GM23338 (cell line): ENCODE measurements around the gene C12orf43. TPM values are rescaled to one million over a fixed set of nuclear protein-coding genes. Genes with fewer than 3 reads are reported as not detected.

Source experiments
- ATAC-seq: fragments of 200-7000 bp; cut with Tn5 transposase; 3 replicates; pipeline ENCODE4 v1.9.1; 2020
- DNase-seq: peaks from one replicate; pipeline ENCODE4 v3.0.0-alpha.2; 2015; ENCODE audit warnings: low spot score
- H2AFZ ChIP-seq: fragments of 200-600 bp; sonication (generic); 2 replicates; pipeline ENCODE4 v1.8.0; 2016; ENCODE audit warnings: antibody characterized with exemption, mild to moderate bottlenecking, moderate library complexity
- H3F3A ChIP-seq: fragments of 200-600 bp; sonication (generic); replicated peaks from 2 replicates; pipeline ENCODE4 v1.8.0; 2017; ENCODE audit warnings: antibody characterized with exemption, mixed run types, low read depth
- H3K27ac ChIP-seq: fragments of 200-600 bp; sonication (generic); 2 replicates; pipeline ENCODE4 v1.6.1; 2016; ENCODE audit warnings: low read depth
- H3K27me3 ChIP-seq: fragments of 200-600 bp; sonication (generic); 2 replicates; pipeline ENCODE4 v1.8.0; 2016; ENCODE audit warnings: mild to moderate bottlenecking, mixed run types, moderate library complexity; ENCODE audit not compliant: insufficient read depth
- H3K36me3 ChIP-seq: fragments of 200-600 bp; sonication (generic); 2 replicates; pipeline ENCODE4 v1.8.0; 2016; ENCODE audit warnings: mild to moderate bottlenecking; ENCODE audit not compliant: insufficient read depth
- H3K4me1 ChIP-seq: fragments of 200-600 bp; sonication (generic); 2 replicates; pipeline ENCODE4 v1.8.0; 2016; ENCODE audit warnings: mild to moderate bottlenecking, moderate library complexity; ENCODE audit not compliant: insufficient read depth
- H3K4me2 ChIP-seq: fragments of 200-600 bp; sonication (generic); 2 replicates; pipeline ENCODE4 v1.7.1; 2017; ENCODE audit warnings: mixed run types
- H3K4me3 ChIP-seq: fragments of 200-600 bp; sonication (generic); 2 replicates; pipeline ENCODE4 v1.6.1; 2016; ENCODE audit warnings: mixed run types
- H3K79me2 ChIP-seq: fragments of 200-600 bp; sonication (generic); replicated peaks from 2 replicates; pipeline ENCODE4 v1.8.0; 2017; ENCODE audit warnings: mild to moderate bottlenecking; ENCODE audit not compliant: insufficient read depth
- H3K9me2 ChIP-seq: fragments of 200-600 bp; sonication (generic); 2 replicates; pipeline ENCODE4 v1.8.0; 2017; ENCODE audit not compliant: insufficient read depth
- H4K20me1 ChIP-seq: fragments of 200-600 bp; sonication (generic); replicated peaks from 2 replicates; pipeline ENCODE4 v1.8.0; 2017; ENCODE audit warnings: mild to moderate bottlenecking; ENCODE audit not compliant: insufficient read depth
- H3K27ac Mint-ChIP-seq: 2 replicates; pipeline ENCODE4 v1.8.0; 2020; ENCODE audit warnings: inconsistent platforms, mild to moderate bottlenecking, moderate library complexity, mixed read lengths
- H3K27me3 Mint-ChIP-seq: 3 replicates; pipeline ENCODE4 v1.8.0; 2022; ENCODE audit warnings: low read depth, mild to moderate bottlenecking, moderate library complexity, mixed read lengths, inconsistent platforms; ENCODE audit not compliant: insufficient read depth, poor library complexity
- H3K36me3 Mint-ChIP-seq: 3 replicates; pipeline ENCODE4 v1.8.0; 2021; ENCODE audit warnings: low read depth, mild to moderate bottlenecking, inconsistent platforms, moderate library complexity, mixed read lengths
- H3K4me1 Mint-ChIP-seq: 3 replicates; pipeline ENCODE4 v1.8.0; 2020; ENCODE audit warnings: mild to moderate bottlenecking, inconsistent platforms, mixed read lengths
- H3K4me3 Mint-ChIP-seq: 3 replicates; pipeline ENCODE4 v1.8.0; 2021; ENCODE audit warnings: moderate library complexity, mild to moderate bottlenecking, inconsistent platforms, mixed read lengths
- H3K9me3 Mint-ChIP-seq: 3 replicates; pipeline ENCODE4 v1.8.0; 2020; ENCODE audit warnings: moderate library complexity, mild to moderate bottlenecking, inconsistent platforms, mixed read lengths
- CREB1 ChIP-seq: fragments of 250-450 bp; sonication (Bioruptor Pico); IDR thresholded peaks from 2 replicates; pipeline ENCODE4 v1.5.0; 2020; ENCODE audit warnings: low read depth, mild to moderate bottlenecking, moderate library complexity
- EZH2 ChIP-seq: fragments of 200-600 bp; sonication (generic); IDR thresholded peaks from one replicate; pipeline ENCODE4 v1.8.0; 2017; ENCODE audit warnings: antibody characterized with exemption, mild to moderate bottlenecking, low read depth; ENCODE audit not compliant: unreplicated experiment
- EZH2phosphoT487 ChIP-seq: fragments of 200-600 bp; sonication (generic); IDR thresholded peaks from one replicate; pipeline ENCODE4 v1.8.1; 2018; ENCODE audit warnings: antibody characterized with exemption; ENCODE audit not compliant: unreplicated experiment
- polyA plus RNA-seq: library from polyadenylated mRNA; unstranded; fragments of >200 nt; fragmentation: Nextera tagmentation; extraction: Ambion mirVana; gene quantifications from 2 replicates; pipeline ENCODE4 v1.2.1, GENCODE V29; 2016
- total RNA-seq: library from RNA; depleted of rRNA; stranded (reverse); fragments of >200 nt; shearing (Covaris generic); gene quantifications from 2 replicates; pipeline ENCODE4 v1.2.3, GENCODE V29; 2014
- TF ChIP-seq, protein P1 (sequence below): IDR thresholded peaks from one replicate; pipeline ENCODE4 v1.6.1; 2018; ENCODE audit warnings: antibody characterized with exemption; ENCODE audit not compliant: unreplicated experiment
- TF ChIP-seq, protein P2 (sequence below), 2 experiments: fragments of 200-600 bp in 1 of 2; sonication (generic) in 1 of 2; conservative IDR thresholded peaks; 2 replicates each; pipeline versions ENCODE4 v1.5.1 to v1.6.1; 2016 to 2017; ENCODE audit warnings: antibody characterized with exemption in 2 of 2, low read depth in 2 of 2, mild to moderate bottlenecking in 2 of 2, moderate library complexity in 1 of 2

Gene C12orf43
- total and polyA plus RNA-seq, 2 experiments from 2014 or later: 15.2 to 20.7 TPM

DNA sequence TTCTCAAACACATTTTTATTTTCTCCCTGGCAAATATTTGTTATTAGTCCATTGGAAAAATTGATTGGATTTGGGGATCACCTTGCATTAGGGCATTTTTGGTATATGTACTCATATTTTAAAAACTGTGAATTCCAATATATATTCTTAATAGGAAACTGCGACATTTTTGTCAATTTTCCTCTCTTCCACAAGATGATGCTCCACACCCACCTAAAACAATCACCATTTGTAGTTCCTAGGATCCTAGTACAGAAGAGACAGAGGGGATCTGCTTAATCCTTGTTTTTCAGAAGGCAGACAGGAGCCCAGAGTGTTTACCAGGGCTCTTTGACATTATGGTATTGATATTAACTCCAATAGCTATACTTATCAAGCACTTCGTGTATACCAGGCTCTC, 45.5 kb upstream of the C12orf43 start:
- H3K4me1 Mint-ChIP-seq: peaks cover 6% of the 10 kb centered on the region

DNA sequence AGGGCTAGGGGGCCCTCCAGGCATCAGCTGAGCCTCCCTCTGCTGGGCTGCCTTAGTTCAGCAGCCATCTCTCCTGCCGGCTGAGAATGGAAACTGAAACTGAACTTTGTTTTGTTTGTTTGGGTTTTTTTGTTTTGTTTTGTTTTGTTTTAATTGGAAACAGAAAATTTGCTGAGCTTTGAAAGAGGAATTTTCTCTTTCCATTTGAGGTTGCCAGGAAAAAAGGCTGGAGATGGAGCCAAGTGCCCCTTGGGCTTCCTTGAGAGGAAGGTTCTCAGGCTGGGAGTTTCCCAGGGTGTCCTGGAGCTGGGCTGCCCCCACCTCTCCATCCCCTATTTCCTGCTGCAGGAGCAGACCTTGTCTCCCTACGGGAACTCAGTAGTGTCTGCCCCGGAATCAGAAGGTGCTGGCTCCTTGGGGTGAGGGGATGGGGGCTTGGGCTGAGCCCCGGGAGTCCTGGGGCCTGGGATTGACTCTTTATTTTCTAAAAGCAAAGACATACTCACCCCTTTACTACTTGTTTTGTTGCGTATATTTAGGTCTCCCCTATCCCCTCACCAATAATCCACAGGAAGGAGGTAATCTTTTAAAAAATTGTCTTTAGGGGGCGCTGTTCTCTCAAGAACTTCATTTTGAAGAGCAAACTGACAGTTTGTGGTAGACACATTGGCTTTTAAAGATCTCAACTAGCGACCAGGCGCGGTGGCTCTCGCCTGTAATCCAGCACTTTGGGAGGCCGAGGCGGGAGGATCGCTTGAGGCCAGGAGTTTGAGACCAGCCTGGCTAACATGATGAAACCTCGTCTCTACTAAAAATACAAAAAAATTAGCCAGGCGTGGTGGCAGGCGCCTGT, 44.1 kb upstream of the C12orf43 start:
- H3K4me2 ChIP-seq: peak overlapping the region; percentile 66
- no peaks in the 10 kb centered on the region for H4K20me1 ChIP-seq
- Mint-ChIP-seq H3K27ac (peak overlapping the region; percentile 83; the same call in 1 of the 2 replicates), H3K36me3 (no peaks in the 10 kb centered on the region), H3K4me3 (peak overlapping the region; percentile 58), H3K9me3 (no peaks in the 10 kb centered on the region), H3K4me1 (peaks cover 6% of the 10 kb centered on the region), H3K27me3 (peaks cover 6% of the 10 kb centered on the region)
- no peaks in the 10 kb centered on the region for H3K9me2 ChIP-seq
- no peaks in the 10 kb centered on the region for H3K36me3 ChIP-seq
- peak; percentile 94 for ATAC-seq
- H3F3A ChIP-seq: no peaks in the 10 kb centered on the region
- TF ChIP-seq CREB1 (CRISPR knock-in tag) (no peak), EZH2 (no peak), EZH2phosphoT487 (no peak)
- TF ChIP-seq, protein P1, sequence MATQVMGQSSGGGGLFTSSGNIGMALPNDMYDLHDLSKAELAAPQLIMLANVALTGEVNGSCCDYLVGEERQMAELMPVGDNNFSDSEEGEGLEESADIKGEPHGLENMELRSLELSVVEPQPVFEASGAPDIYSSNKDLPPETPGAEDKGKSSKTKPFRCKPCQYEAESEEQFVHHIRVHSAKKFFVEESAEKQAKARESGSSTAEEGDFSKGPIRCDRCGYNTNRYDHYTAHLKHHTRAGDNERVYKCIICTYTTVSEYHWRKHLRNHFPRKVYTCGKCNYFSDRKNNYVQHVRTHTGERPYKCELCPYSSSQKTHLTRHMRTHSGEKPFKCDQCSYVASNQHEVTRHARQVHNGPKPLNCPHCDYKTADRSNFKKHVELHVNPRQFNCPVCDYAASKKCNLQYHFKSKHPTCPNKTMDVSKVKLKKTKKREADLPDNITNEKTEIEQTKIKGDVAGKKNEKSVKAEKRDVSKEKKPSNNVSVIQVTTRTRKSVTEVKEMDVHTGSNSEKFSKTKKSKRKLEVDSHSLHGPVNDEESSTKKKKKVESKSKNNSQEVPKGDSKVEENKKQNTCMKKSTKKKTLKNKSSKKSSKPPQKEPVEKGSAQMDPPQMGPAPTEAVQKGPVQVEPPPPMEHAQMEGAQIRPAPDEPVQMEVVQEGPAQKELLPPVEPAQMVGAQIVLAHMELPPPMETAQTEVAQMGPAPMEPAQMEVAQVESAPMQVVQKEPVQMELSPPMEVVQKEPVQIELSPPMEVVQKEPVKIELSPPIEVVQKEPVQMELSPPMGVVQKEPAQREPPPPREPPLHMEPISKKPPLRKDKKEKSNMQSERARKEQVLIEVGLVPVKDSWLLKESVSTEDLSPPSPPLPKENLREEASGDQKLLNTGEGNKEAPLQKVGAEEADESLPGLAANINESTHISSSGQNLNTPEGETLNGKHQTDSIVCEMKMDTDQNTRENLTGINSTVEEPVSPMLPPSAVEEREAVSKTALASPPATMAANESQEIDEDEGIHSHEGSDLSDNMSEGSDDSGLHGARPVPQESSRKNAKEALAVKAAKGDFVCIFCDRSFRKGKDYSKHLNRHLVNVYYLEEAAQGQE: no peak
- TF ChIP-seq, protein P2, sequence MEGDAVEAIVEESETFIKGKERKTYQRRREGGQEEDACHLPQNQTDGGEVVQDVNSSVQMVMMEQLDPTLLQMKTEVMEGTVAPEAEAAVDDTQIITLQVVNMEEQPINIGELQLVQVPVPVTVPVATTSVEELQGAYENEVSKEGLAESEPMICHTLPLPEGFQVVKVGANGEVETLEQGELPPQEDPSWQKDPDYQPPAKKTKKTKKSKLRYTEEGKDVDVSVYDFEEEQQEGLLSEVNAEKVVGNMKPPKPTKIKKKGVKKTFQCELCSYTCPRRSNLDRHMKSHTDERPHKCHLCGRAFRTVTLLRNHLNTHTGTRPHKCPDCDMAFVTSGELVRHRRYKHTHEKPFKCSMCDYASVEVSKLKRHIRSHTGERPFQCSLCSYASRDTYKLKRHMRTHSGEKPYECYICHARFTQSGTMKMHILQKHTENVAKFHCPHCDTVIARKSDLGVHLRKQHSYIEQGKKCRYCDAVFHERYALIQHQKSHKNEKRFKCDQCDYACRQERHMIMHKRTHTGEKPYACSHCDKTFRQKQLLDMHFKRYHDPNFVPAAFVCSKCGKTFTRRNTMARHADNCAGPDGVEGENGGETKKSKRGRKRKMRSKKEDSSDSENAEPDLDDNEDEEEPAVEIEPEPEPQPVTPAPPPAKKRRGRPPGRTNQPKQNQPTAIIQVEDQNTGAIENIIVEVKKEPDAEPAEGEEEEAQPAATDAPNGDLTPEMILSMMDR (conservative IDR thresholded peaks at IDR 0.05; ENCODE audit: low read depth in 2 of 2): peak; percentile 62 to 86
- H3K79me2 ChIP-seq: no peaks in the 10 kb centered on the region
- H3K4me3 ChIP-seq: peak overlapping the region; percentile 34
- H3K4me1 ChIP-seq: no peaks in the 10 kb centered on the region
- DNase-seq: peak; percentile 96
- H2AFZ ChIP-seq: peak overlapping the region; percentile 35
- H3K27me3 ChIP-seq: no peaks in the 10 kb centered on the region
- 0 out of 2 replicates have a peak overlapping the region, but pooled peaks have one; percentile 13 for H3K27ac ChIP-seq

More for the DNA sequence above, 45.5 kb upstream of the C12orf43 start:
- no peaks in the 10 kb centered on the region for H3K4me1 ChIP-seq
- no peak for ATAC-seq
- H3K4me3 ChIP-seq: no peak overlapping the region
- no peaks in the 10 kb centered on the region for H4K20me1 ChIP-seq
- H3K4me2 ChIP-seq: no peak overlapping the region
- no peaks in the 10 kb centered on the region for H3K27me3 ChIP-seq
- Mint-ChIP-seq H3K27ac (no peak overlapping the region), H3K36me3 (no peaks in the 10 kb centered on the region), H3K4me3 (no peak overlapping the region), H3K9me3 (no peaks in the 10 kb centered on the region), H3K27me3 (peaks cover 6% of the 10 kb centered on the region)
- no peaks in the 10 kb centered on the region for H3K9me2 ChIP-seq
- H2AFZ ChIP-seq: no peak overlapping the region
- H3K27ac ChIP-seq: no peak overlapping the region
- no peaks in the 10 kb centered on the region for H3K79me2 ChIP-seq
- TF ChIP-seq, protein P2 (conservative IDR thresholded peaks at IDR 0.05; ENCODE audit: low read depth in 2 of 2): peak; percentile 28 to 33; a peak in 1 of 4 replicates
- TF ChIP-seq CREB1 (CRISPR knock-in tag): no peak
- H3F3A ChIP-seq: no peaks in the 10 kb centered on the region
- no peak for DNase-seq
- no peaks in the 10 kb centered on the region for H3K36me3 ChIP-seq
